Measurements from ENCODE around the gene RSRC1. TPM values are rescaled to one million over a fixed set of nuclear protein-coding genes. Genes with fewer than 3 reads are reported as not detected.
"Not testable (repeated sequence)": the region's sequence is repeated elsewhere in the genome, so short reads cannot be mapped to it uniquely, and the experiment has no call there.

Gene RSRC1
- total and polyA plus RNA-seq, 11 donors, result 9.5 to 24.9 (median 21.3) TPM

- Histone ChIP-seq H3K27me3 (no peaks in the 10 kb centered on the region), H3K4me3 (no peak overlapping the region), H3K9me3 (no peaks in the 10 kb centered on the region), H3K27ac (no peak overlapping the region), H3K36me3 (no peaks in the 10 kb centered on the region), H3K4me1 (no peaks in the 10 kb centered on the region)
- intact Hi-C loops (cut with DNase I), result no loop called here
- TF ChIP-seq POLR2A (IDR thresholded peaks at IDR 0.05) (no peak), CTCF (IDR thresholded peaks at IDR 0.05) (no peak)
- no peak for ATAC-seq
- DNase-seq, result no peak
- WGBS, 4 donors, result 96 to 97% (median 97%) methylated on average over 8 of the region's 8 CpGs
These were observed 198.5 kb downstream of the RSRC1 start for GRCh38 chr3:158308236-158308928.

- Histone ChIP-seq H3K27ac (no peak overlapping the region), H3K4me3 (no peak overlapping the region), H3K36me3 (no peaks in the 10 kb centered on the region), H3K9me3 (no peaks in the 10 kb centered on the region), H3K27me3 (no peaks in the 10 kb centered on the region), H3K4me1 (no peaks in the 10 kb centered on the region)
- DNase-seq (no peak), ATAC-seq (no peak)
- intact Hi-C loops (cut with DNase I), result no loop called here
- TF ChIP-seq CTCF (IDR thresholded peaks at IDR 0.05), result no peak
- no peak for TF ChIP-seq POLR2A (IDR thresholded peaks at IDR 0.05)
These were observed 202.8 kb downstream of the RSRC1 start for GRCh38 chr3:158312560-158313141.

- DNase-seq, result no peak
- Histone ChIP-seq H3K4me1 (no peaks in the 10 kb centered on the region), H3K36me3 (no peaks in the 10 kb centered on the region), H3K27me3 (no peaks in the 10 kb centered on the region), H3K27ac (no peak overlapping the region), H3K4me3 (no peak overlapping the region), H3K9me3 (no peaks in the 10 kb centered on the region)
- intact Hi-C loops (cut with DNase I), result no loop called here
- ATAC-seq, result no peak
- 38 to 49% (median 48%) methylated on average over 3 of the region's 3 CpGs for WGBS, 4 donors
- TF ChIP-seq CTCF (IDR thresholded peaks at IDR 0.05) (peak in 7 of 12 donors; percentile 9 to 30 (median 13)), POLR2A (IDR thresholded peaks at IDR 0.05) (no peak)
These were observed 203.5 kb downstream of the RSRC1 start for GRCh38 chr3:158313338-158313927.

GRCh38 chr3:158314426-158315357 lies 204.8 kb downstream of the RSRC1 start:
- intact Hi-C loops (cut with DNase I), result no loop called here
- ATAC-seq (no peak), DNase-seq (no peak)
- WGBS, 4 donors, result 95 to 98% (median 98%) methylated on average over 6 of the region's 6 CpGs
- no peaks in the 10 kb centered on the region for H3K27me3 ChIP-seq
- no peaks in the 10 kb centered on the region for H3K36me3 ChIP-seq
- H3K9me3 ChIP-seq, result no peaks in the 10 kb centered on the region
- no peaks in the 10 kb centered on the region for H3K4me1 ChIP-seq
- TF ChIP-seq CTCF (IDR thresholded peaks at IDR 0.05) (no peak), POLR2A (IDR thresholded peaks at IDR 0.05) (no peak)
- H3K27ac ChIP-seq, result no peak overlapping the region
- no peak overlapping the region for H3K4me3 ChIP-seq

- H3K27me3 ChIP-seq; H3K4me1 ChIP-seq; H3K9me3 ChIP-seq; H3K36me3 ChIP-seq; ATAC-seq; H3K27ac ChIP-seq; intact Hi-C loops (cut with DNase I); DNase-seq: not testable (repeated sequence)
- 28 to 41% (median 31%) methylated on average over 21 of the region's 21 CpGs for whole genome bisulfite sequencing, 4 donors
- H3K4me3 ChIP-seq, result peak overlapping the region in 10 of 12 donors; percentile 4 to 50 (median 41)
These were observed 220.0 kb downstream of the RSRC1 start for GRCh38 chr3:158329696-158330441.
